ENCODE results near the gene EHD4.

DNA sequence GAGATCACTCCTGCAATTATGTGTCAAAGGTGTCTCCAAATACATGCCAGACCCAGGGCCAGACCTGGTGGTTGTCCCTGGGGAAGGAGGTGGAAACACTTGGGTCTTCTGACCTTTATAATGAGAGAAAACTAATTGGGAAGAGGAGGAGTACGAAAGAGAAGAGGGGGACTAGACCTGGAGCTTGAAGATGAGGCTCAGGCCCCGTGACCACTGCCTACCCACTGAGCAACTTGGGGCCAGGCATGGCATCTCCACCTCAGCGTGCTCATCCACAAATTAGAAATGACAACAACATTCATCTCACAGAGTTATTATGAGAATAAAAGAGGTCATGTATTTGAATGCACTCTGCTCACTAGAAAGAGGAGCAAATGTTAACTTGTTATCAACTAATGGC is 59.1 kb downstream of the EHD4 start:
- TF ChIP-seq, protein P1, sequence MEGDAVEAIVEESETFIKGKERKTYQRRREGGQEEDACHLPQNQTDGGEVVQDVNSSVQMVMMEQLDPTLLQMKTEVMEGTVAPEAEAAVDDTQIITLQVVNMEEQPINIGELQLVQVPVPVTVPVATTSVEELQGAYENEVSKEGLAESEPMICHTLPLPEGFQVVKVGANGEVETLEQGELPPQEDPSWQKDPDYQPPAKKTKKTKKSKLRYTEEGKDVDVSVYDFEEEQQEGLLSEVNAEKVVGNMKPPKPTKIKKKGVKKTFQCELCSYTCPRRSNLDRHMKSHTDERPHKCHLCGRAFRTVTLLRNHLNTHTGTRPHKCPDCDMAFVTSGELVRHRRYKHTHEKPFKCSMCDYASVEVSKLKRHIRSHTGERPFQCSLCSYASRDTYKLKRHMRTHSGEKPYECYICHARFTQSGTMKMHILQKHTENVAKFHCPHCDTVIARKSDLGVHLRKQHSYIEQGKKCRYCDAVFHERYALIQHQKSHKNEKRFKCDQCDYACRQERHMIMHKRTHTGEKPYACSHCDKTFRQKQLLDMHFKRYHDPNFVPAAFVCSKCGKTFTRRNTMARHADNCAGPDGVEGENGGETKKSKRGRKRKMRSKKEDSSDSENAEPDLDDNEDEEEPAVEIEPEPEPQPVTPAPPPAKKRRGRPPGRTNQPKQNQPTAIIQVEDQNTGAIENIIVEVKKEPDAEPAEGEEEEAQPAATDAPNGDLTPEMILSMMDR (IDR thresholded peaks at IDR 0.05; ENCODE audit: low read depth, low read length): no peak
- no peak for TF ChIP-seq POLR2A (IDR thresholded peaks at IDR 0.05; ENCODE audit: extremely low read depth, insufficient read length)
